HEK293 (cell line): ENCODE measurements around the gene TOPAZ1.

ENCODE experiments used
- CTCF ChIA-PET: fragments of 350-600 bp; formaldehyde crosslinking; extraction: SDS; loops from one replicate; lab custom pipeline; 2021; ENCODE audit warnings: antibody characterized with exemption; lab: Yijun Ruan, JAX
- POLR2A ChIA-PET: fragments of 300-600 bp; formaldehyde crosslinking; extraction: SDS; loops from one replicate; lab custom pipeline; 2020; ENCODE audit warnings: antibody characterized with exemption, inconsistent platforms; lab: Yijun Ruan, JAX
- H3K27ac ChIP-seq: fragments of 200-500 bp; sonication (Bioruptor generic); 2 replicates; pipeline ENCODE4 v1.5.1; 2014; ENCODE audit warnings: low read depth, low read length, control low read depth, inconsistent platforms; ENCODE audit errors: extremely low read depth
- H3K36me3 ChIP-seq, 2 experiments: fragments of 200-500 bp in 1 of 2; sonication (Bioruptor generic) in 1 of 2; 1 replicate in 1 of 2; 2 replicates in 1 of 2; pipeline ENCODE4 v1.5.1; 2014 to 2017; ENCODE audit warnings: inconsistent platforms in 2 of 2, low read length in 2 of 2; ENCODE audit not compliant: control insufficient read depth in 2 of 2, insufficient read depth in 1 of 2
- H3K4me1 ChIP-seq: fragments of 200-500 bp; sonication (Bioruptor generic); 2 replicates; pipeline ENCODE4 v1.5.1; 2014; ENCODE audit warnings: mild to moderate bottlenecking, low read length, inconsistent platforms; ENCODE audit not compliant: control insufficient read depth, insufficient read depth
- H3K4me3 ChIP-seq: 2 replicates; pipeline ENCODE4 v1.5.1; 2011; ENCODE audit warnings: low read depth, mild to moderate bottlenecking, control low read depth, low read length, moderate library complexity
- H3K9me3 ChIP-seq: fragments of 200-500 bp; sonication (Bioruptor generic); 2 replicates; pipeline ENCODE4 v1.5.1; 2014; ENCODE audit warnings: low read depth, low read length, inconsistent platforms; ENCODE audit not compliant: control insufficient read depth, insufficient read depth
- GLI4 ChIP-seq: fragments of 450-650 bp; formaldehyde crosslinking; IDR thresholded peaks from 2 replicates; pipeline ENCODE4 v1.5.1; 2016; ENCODE audit warnings: missing biosample characterization, missing genetic modification characterization
- RBAK ChIP-seq: fragments of 450-650 bp; formaldehyde crosslinking; IDR thresholded peaks from 2 replicates; pipeline ENCODE4 v1.5.1; 2016; ENCODE audit warnings: missing biosample characterization, missing genetic modification characterization
- SALL2 ChIP-seq: fragments of 450-650 bp; formaldehyde crosslinking; IDR thresholded peaks from 2 replicates; pipeline ENCODE4 v1.5.0; 2017; ENCODE audit warnings: missing biosample characterization, mild to moderate bottlenecking, missing genetic modification characterization, borderline replicate concordance
- SP3 ChIP-seq: fragments of 450-650 bp; formaldehyde crosslinking; IDR thresholded peaks from 2 replicates; pipeline ENCODE4 v1.5.1; 2016; ENCODE audit warnings: missing biosample characterization, missing genetic modification characterization
- TCF7L2 ChIP-seq: IDR thresholded peaks from 2 replicates; pipeline ENCODE4 v1.6.1; 2011; ENCODE audit warnings: low read depth, mild to moderate bottlenecking, inconsistent platforms, low read length, moderate library complexity, borderline replicate concordance
- ZBTB20 ChIP-seq: fragments of 450-650 bp; formaldehyde crosslinking; IDR thresholded peaks from 2 replicates; pipeline ENCODE4 v1.5.1; 2016; ENCODE audit warnings: missing biosample characterization, missing genetic modification characterization
- ZEB2 ChIP-seq: fragments of 450-650 bp; formaldehyde crosslinking; IDR thresholded peaks from 2 replicates; pipeline ENCODE4 v1.5.1; 2016; ENCODE audit warnings: missing biosample characterization, missing genetic modification characterization
- ZFHX2 ChIP-seq: fragments of 450-650 bp; formaldehyde crosslinking; conservative IDR thresholded peaks from 2 replicates; pipeline ENCODE4 v1.5.1; 2016; ENCODE audit warnings: missing biosample characterization, missing genetic modification characterization
- ZFP37 ChIP-seq: fragments of 450-650 bp; formaldehyde crosslinking; IDR thresholded peaks from 2 replicates; pipeline ENCODE4 v1.5.1; 2016; ENCODE audit warnings: missing biosample characterization, missing genetic modification characterization
- ZNF112 ChIP-seq: fragments of 450-650 bp; formaldehyde crosslinking; IDR thresholded peaks from 2 replicates; pipeline ENCODE4 v1.5.0; 2017; ENCODE audit warnings: missing biosample characterization, missing genetic modification characterization
- ZNF133 ChIP-seq: fragments of 450-650 bp; formaldehyde crosslinking; IDR thresholded peaks from 2 replicates; pipeline ENCODE4 v1.5.1; 2016; ENCODE audit warnings: missing biosample characterization, missing genetic modification characterization
- ZNF174 ChIP-seq: fragments of 450-650 bp; formaldehyde crosslinking; IDR thresholded peaks from 2 replicates; pipeline ENCODE4 v1.5.0; 2017; ENCODE audit warnings: missing biosample characterization, mild to moderate bottlenecking, missing genetic modification characterization
- ZNF202 ChIP-seq: fragments of 450-650 bp; formaldehyde crosslinking; IDR thresholded peaks from 2 replicates; pipeline ENCODE4 v1.5.1; 2016; ENCODE audit warnings: missing biosample characterization, missing genetic modification characterization, borderline replicate concordance
- ZNF211 ChIP-seq: fragments of 450-650 bp; formaldehyde crosslinking; IDR thresholded peaks from 2 replicates; pipeline ENCODE4 v1.5.1; 2016; ENCODE audit warnings: low read depth, missing biosample characterization, missing genetic modification characterization
- ZNF24 ChIP-seq: fragments of 450-650 bp; formaldehyde crosslinking; IDR thresholded peaks from 2 replicates; pipeline ENCODE4 v1.5.1; 2016; ENCODE audit warnings: missing biosample characterization, missing genetic modification characterization
- ZNF292 ChIP-seq: fragments of 450-650 bp; formaldehyde crosslinking; IDR thresholded peaks from 2 replicates; pipeline ENCODE4 v1.5.1; 2016; ENCODE audit warnings: low read depth, missing biosample characterization, missing genetic modification characterization, borderline replicate concordance
- ZNF324 ChIP-seq: fragments of 450-650 bp; formaldehyde crosslinking; IDR thresholded peaks from 2 replicates; pipeline ENCODE4 v1.5.1; 2016; ENCODE audit warnings: missing biosample characterization, missing genetic modification characterization
- ZNF366 ChIP-seq: fragments of 450-650 bp; formaldehyde crosslinking; conservative IDR thresholded peaks from 2 replicates; pipeline ENCODE4 v1.5.1; 2016; ENCODE audit warnings: missing biosample characterization, missing genetic modification characterization
- ZNF423 ChIP-seq: fragments of 450-650 bp; formaldehyde crosslinking; IDR thresholded peaks from 2 replicates; pipeline ENCODE4 v1.5.1; 2016; ENCODE audit warnings: missing biosample characterization, missing genetic modification characterization
- ZNF610 ChIP-seq: fragments of 450-650 bp; formaldehyde crosslinking; IDR thresholded peaks from 2 replicates; pipeline ENCODE4 v1.5.1; 2016; ENCODE audit warnings: missing biosample characterization, missing genetic modification characterization, borderline replicate concordance
- ZNF701 ChIP-seq: fragments of 450-650 bp; formaldehyde crosslinking; IDR thresholded peaks from 2 replicates; pipeline ENCODE4 v1.5.1; 2016; ENCODE audit warnings: missing biosample characterization, missing genetic modification characterization
- ZNF768 ChIP-seq: fragments of 450-650 bp; formaldehyde crosslinking; IDR thresholded peaks from 2 replicates; pipeline ENCODE4 v1.5.1; 2018; ENCODE audit warnings: missing biosample characterization, mild to moderate bottlenecking, missing genetic modification characterization
- ZNF792 ChIP-seq: fragments of 450-650 bp; formaldehyde crosslinking; IDR thresholded peaks from 2 replicates; pipeline ENCODE4 v1.5.1; 2016; ENCODE audit warnings: missing biosample characterization, missing genetic modification characterization
- TF ChIP-seq, protein P1 (sequence below): fragments of 450-650 bp; formaldehyde crosslinking; IDR thresholded peaks from 2 replicates; pipeline ENCODE4 v1.5.1; 2016; ENCODE audit warnings: missing biosample characterization, missing genetic modification characterization
- TF ChIP-seq, protein P2 (sequence below): fragments of 450-650 bp; formaldehyde crosslinking; IDR thresholded peaks from 2 replicates; pipeline ENCODE4 v1.5.1; 2016; ENCODE audit warnings: missing biosample characterization, missing genetic modification characterization
- TF ChIP-seq, protein P3 (sequence below): fragments of 450-650 bp; IDR thresholded peaks from 2 replicates; pipeline ENCODE4 v1.5.1; 2018; ENCODE audit warnings: missing biosample characterization, mild to moderate bottlenecking, missing genetic modification characterization

Gene TOPAZ1

DNA sequence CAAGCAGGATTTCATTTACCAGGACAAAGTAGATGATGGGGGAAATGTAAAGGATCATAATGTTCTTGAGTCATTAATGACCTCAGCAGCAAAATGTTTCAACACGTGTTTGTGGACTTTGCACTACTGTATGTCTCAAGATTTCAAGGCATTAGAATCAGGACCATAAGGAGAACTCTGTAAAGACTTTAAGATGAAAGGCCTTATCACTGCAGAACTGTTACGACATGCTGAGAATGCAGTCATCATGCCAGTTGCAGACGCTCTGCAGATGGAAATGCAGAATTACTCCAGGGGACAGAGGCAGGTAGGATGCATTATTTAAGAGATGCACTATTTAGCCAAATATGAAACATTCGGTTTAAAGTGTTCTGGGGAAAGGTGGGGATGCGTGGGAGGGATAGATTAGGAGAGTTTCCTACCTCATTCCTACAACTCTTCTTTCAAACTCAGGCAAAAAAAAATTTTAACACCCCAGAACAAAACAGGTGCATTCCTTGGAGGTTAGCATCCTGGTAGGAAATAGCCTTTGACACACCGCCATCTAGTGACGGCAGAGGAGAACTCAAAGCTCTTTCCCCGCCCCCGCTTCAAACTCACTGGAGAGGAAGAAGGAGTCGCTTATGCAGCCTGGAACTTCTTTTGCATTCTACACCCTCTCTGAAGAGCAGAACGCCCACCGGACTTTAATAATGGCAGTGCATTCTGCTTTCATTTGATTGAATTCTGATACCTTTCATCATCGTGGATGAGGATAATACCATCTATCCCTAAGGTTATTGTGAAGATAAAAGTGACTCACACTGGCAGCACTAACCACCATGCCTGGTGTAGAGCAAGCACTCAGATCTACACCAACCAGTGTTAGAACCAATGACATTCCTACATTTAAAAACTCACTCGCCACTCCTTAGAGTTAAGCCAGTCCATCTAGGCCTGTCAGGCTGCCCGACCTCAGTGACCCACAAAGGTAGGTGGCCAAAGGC lies 43.1 kb upstream of the TOPAZ1 start (continued):
- TF ChIP-seq ZNF324 = no peak
- peak; percentile 55 for TF ChIP-seq ZFHX2 (tag by site-specific recombination)
- TF ChIP-seq SP3 = no peak
- TF ChIP-seq ZNF701 (tag by site-specific recombination) = no peak
- no peak for TF ChIP-seq ZNF133
- no peak for TF ChIP-seq TCF7L2

DNA sequence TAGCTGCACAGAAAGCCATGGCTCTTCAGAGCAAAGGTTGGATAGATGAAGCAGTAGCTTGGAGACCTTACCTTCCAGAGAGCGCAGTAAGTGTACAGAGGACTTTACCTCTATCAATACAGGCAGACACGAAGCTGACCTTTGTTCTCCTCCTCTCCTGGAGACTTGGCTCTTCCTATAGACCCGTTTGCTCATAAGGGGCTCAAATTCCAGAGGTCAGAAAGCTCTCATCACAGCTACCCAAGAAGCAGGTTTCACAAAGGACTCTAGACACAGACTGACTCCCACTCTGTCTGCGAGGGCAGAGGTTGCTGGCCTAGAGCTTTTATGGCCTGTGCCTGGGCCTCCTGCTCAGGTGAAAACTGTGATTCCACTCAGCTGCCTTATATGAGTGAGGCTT lies 35.4 kb upstream of the TOPAZ1 start:
- Histone ChIP-seq H3K4me3 (no peak overlapping the region), H3K36me3 (no peaks in the 10 kb centered on the region), H3K9me3 (no peaks in the 10 kb centered on the region), H3K27ac (no peak overlapping the region), H3K4me1 (no peaks in the 10 kb centered on the region)
- ChIA-PET CTCF (no interaction called here), POLR2A (no interaction called here)
- TF ChIP-seq ZNF610 (tag by site-specific recombination) = no peak
- TF ChIP-seq ZEB2 (tag by site-specific recombination) = no peak
- no peak for TF ChIP-seq ZFP37 (tag by site-specific recombination)
- TF ChIP-seq ZNF24 = no peak
- TF ChIP-seq ZNF211 (tag by site-specific recombination) = no peak
- TF ChIP-seq SALL2 (tag by site-specific recombination) = no peak
- no peak for TF ChIP-seq ZNF792
- TF ChIP-seq ZNF768 (tag by site-specific recombination) = no peak
- TF ChIP-seq RBAK (tag by site-specific recombination) = no peak
- TF ChIP-seq ZNF174 = no peak
- TF ChIP-seq ZBTB20 (tag by site-specific recombination) = no peak
- no peak for TF ChIP-seq ZNF112 (tag by site-specific recombination)
- TF ChIP-seq, protein P1, sequence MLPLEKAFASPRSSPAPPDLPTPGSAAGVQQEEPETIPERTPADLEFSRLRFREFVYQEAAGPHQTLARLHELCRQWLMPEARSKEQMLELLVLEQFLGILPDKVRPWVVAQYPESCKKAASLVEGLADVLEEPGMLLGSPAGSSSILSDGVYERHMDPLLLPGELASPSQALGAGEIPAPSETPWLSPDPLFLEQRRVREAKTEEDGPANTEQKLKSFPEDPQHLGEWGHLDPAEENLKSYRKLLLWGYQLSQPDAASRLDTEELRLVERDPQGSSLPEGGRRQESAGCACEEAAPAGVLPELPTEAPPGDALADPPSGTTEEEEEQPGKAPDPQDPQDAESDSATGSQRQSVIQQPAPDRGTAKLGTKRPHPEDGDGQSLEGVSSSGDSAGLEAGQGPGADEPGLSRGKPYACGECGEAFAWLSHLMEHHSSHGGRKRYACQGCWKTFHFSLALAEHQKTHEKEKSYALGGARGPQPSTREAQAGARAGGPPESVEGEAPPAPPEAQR (tag by site-specific recombination) = no peak
- no peak for TF ChIP-seq ZNF366 (tag by site-specific recombination)
- TF ChIP-seq ZNF292 = no peak
- TF ChIP-seq, protein P2, sequence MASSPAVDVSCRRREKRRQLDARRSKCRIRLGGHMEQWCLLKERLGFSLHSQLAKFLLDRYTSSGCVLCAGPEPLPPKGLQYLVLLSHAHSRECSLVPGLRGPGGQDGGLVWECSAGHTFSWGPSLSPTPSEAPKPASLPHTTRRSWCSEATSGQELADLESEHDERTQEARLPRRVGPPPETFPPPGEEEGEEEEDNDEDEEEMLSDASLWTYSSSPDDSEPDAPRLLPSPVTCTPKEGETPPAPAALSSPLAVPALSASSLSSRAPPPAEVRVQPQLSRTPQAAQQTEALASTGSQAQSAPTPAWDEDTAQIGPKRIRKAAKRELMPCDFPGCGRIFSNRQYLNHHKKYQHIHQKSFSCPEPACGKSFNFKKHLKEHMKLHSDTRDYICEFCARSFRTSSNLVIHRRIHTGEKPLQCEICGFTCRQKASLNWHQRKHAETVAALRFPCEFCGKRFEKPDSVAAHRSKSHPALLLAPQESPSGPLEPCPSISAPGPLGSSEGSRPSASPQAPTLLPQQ (tag by site-specific recombination) = no peak
- TF ChIP-seq, protein P3, sequence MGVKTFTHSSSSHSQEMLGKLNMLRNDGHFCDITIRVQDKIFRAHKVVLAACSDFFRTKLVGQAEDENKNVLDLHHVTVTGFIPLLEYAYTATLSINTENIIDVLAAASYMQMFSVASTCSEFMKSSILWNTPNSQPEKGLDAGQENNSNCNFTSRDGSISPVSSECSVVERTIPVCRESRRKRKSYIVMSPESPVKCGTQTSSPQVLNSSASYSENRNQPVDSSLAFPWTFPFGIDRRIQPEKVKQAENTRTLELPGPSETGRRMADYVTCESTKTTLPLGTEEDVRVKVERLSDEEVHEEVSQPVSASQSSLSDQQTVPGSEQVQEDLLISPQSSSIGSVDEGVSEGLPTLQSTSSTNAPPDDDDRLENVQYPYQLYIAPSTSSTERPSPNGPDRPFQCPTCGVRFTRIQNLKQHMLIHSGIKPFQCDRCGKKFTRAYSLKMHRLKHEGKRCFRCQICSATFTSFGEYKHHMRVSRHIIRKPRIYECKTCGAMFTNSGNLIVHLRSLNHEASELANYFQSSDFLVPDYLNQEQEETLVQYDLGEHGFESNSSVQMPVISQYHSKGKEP (tag by site-specific recombination) = no peak
- no peak for TF ChIP-seq GLI4
- TF ChIP-seq ZNF423 (tag by site-specific recombination) = no peak
- TF ChIP-seq ZNF202 (tag by site-specific recombination) = no peak
